ENCODE measurements around the gene ST6GAL1. TPM values are rescaled to one million over a fixed set of nuclear protein-coding genes. Genes with fewer than 3 reads are reported as not detected.
"Not testable (repeated sequence)": the region's sequence is repeated elsewhere in the genome, so short reads cannot be mapped to it uniquely, and the experiment has no call there.

ST6GAL1 gene
- total RNA-seq, 4 donors from 2014 or later, result 24.7 to 58.1 (median 44.5) TPM

GRCh38 chr3:187051066-187051465, 120.7 kb downstream of the ST6GAL1 start:
- WGBS, 2 donors, result 95 to 99% methylated on average over 5 of the region's 5 CpGs

GRCh38 chr3:187051724-187052366, 121.5 kb downstream of the ST6GAL1 start:
- 91 to 94% methylated on average over 3 of the region's 3 CpGs for WGBS, 2 donors
- peaks cover 0 to 22% (median 0%) of the 10 kb centered on the region in 4 donors for H3K9me3 ChIP-seq
- no peak overlapping the region for H3K27ac ChIP-seq
- no peak overlapping the region for H3K4me3 ChIP-seq
- peaks cover 0 to 51% (median 0%) of the 10 kb centered on the region in 3 donors for H3K36me3 ChIP-seq
- no peaks in the 10 kb centered on the region for H3K27me3 ChIP-seq
- no peaks in the 10 kb centered on the region for H3K4me1 ChIP-seq
- TF ChIP-seq EP300 (IDR thresholded peaks at IDR 0.05) (peak in 1 of 2 donors; percentile 17), POLR2A (IDR thresholded peaks at IDR 0.05) (no peak)
- DNase-seq (ENCODE audit: low spot score in 2 of 2), result no peak

More at GRCh38 chr3:187051066-187051465, 120.7 kb downstream of the ST6GAL1 start:
- Histone ChIP-seq H3K4me1 (no peaks in the 10 kb centered on the region), H3K27me3 (no peaks in the 10 kb centered on the region), H3K27ac (no peak overlapping the region), H3K4me3 (no peak overlapping the region), H3K9me3 (peaks cover 0 to 20% (median 0%) of the 10 kb centered on the region in 4 donors), H3K36me3 (peaks cover 0 to 43% (median 0%) of the 10 kb centered on the region in 3 donors)
- no peak for TF ChIP-seq EP300 (IDR thresholded peaks at IDR 0.05)
- no peak for TF ChIP-seq CTCF (IDR thresholded peaks at IDR 0.05)
- no peak for TF ChIP-seq POLR2A (IDR thresholded peaks at IDR 0.05)
- no peak for DNase-seq (ENCODE audit: low spot score in 2 of 2)

- not testable (repeated sequence) for H3K27ac ChIP-seq; H3K4me1 ChIP-seq; DNase-seq (ENCODE audit: low spot score in 2 of 2); H3K4me3 ChIP-seq; H3K27me3 ChIP-seq
- 97 to 98% methylated on average over 2 of the region's 2 CpGs for WGBS, 2 donors
- H3K9me3 ChIP-seq, result peaks cover 0 to 27% (median 0%) of the 10 kb centered on the region in 4 donors
- H3K36me3 ChIP-seq, result peaks cover 0 to 57% (median under 1%) of the 10 kb centered on the region in 3 donors
These were observed 122.1 kb downstream of the ST6GAL1 start for GRCh38 chr3:187052427-187052826.

- not testable (repeated sequence) for H3K27ac ChIP-seq; H3K4me1 ChIP-seq; H3K4me3 ChIP-seq; H3K27me3 ChIP-seq; DNase-seq (ENCODE audit: low spot score in 2 of 2)
- WGBS, 2 donors, result 99 to 100% methylated on average over 2 of the region's 2 CpGs
- peaks cover 0 to 76% (median 7%) of the 10 kb centered on the region in 3 donors for H3K36me3 ChIP-seq
- peaks cover 0 to 36% (median 0%) of the 10 kb centered on the region in 4 donors for H3K9me3 ChIP-seq
These were observed 124.1 kb downstream of the ST6GAL1 start for GRCh38 chr3:187054433-187054832.

GRCh38 chr3:187057803-187058202, 127.5 kb downstream of the ST6GAL1 start:
- peaks cover 0 to 31% (median 0%) of the 10 kb centered on the region in 4 donors for H3K9me3 ChIP-seq
- not testable (repeated sequence) for H3K27ac ChIP-seq; H3K4me1 ChIP-seq; H3K27me3 ChIP-seq; DNase-seq (ENCODE audit: low spot score in 2 of 2); H3K4me3 ChIP-seq
- WGBS, 2 donors, result 78 to 97% methylated on average over 10 of the region's 10 CpGs
- H3K36me3 ChIP-seq, result peaks cover 0 to 65% (median 7%) of the 10 kb centered on the region in 3 donors

- H3K27ac ChIP-seq, result no peak overlapping the region
- no peak for DNase-seq (ENCODE audit: low spot score in 2 of 2)
- no peak overlapping the region for H3K4me3 ChIP-seq
- peaks cover 0 to 13% (median 5%) of the 10 kb centered on the region in 4 donors for H3K4me1 ChIP-seq
- peaks cover 0 to 16% (median 0%) of the 10 kb centered on the region in 4 donors for H3K9me3 ChIP-seq
- TF ChIP-seq CTCF (IDR thresholded peaks at IDR 0.05), result no peak
- TF ChIP-seq POLR2A (IDR thresholded peaks at IDR 0.05), result no peak
- no peak for TF ChIP-seq EP300 (IDR thresholded peaks at IDR 0.05)
- H3K27me3 ChIP-seq, result no peaks in the 10 kb centered on the region
- 64 to 91% methylated on average over 3 of the region's 3 CpGs for WGBS, 2 donors
- peaks cover 0 to 35% (median 7%) of the 10 kb centered on the region in 3 donors for H3K36me3 ChIP-seq
These were observed 131.4 kb downstream of the ST6GAL1 start for GRCh38 chr3:187061748-187062147.

- Histone ChIP-seq H3K4me1 (peaks cover 0 to 13% (median 5%) of the 10 kb centered on the region in 4 donors), H3K4me3 (no peak overlapping the region), H3K27me3 (no peaks in the 10 kb centered on the region), H3K9me3 (peaks cover 0 to 7% (median 0%) of the 10 kb centered on the region in 4 donors), H3K36me3 (peaks cover 0 to 26% (median 4%) of the 10 kb centered on the region in 3 donors), H3K27ac (no peak overlapping the region)
- DNase-seq (ENCODE audit: low spot score in 2 of 2), result no peak
- TF ChIP-seq EP300 (IDR thresholded peaks at IDR 0.05), result no peak
- no peak for TF ChIP-seq POLR2A (IDR thresholded peaks at IDR 0.05)
- TF ChIP-seq CTCF (IDR thresholded peaks at IDR 0.05), result no peak
These were observed 132.3 kb downstream of the ST6GAL1 start for GRCh38 chr3:187062526-187063177.
